Stimulated activated CD4-positive, alpha-beta T cell treated with anti-CD3 and anti-CD28 coated beads, Interleukin-2, amount 100 ng/mL, for 48 hours (primary cell): ENCODE measurements around the gene ABHD15.

Experiments
- DNase-seq, 2 donors: peaks; one replicate each; pipeline ENCODE4 v3.0.0-alpha.2; 2020

The ABHD15 gene

GRCh38 chr17:29593591-29594518, 27.0 kb upstream of the ABHD15 start:
- DNase-seq, result no peak

- DNase-seq, result peak in 1 of 2 donors; percentile 46
Measured at GRCh38 chr17:29592850-29593551, 26.2 kb upstream of the ABHD15 start, which contains the start of gene ANKRD13B. Gene ANKRD13B, plus strand, starts transcription at chr17:29593132. Its CDS starts 490 bp downstream, at chr17:29593622.

GRCh38 chr17:29591737-29592608, 25.1 kb upstream of the ABHD15 start:
- DNase-seq, result peak; percentile 86 to 90

- DNase-seq, result no peak
Measured at GRCh38 chr17:29591146-29591736, 24.4 kb upstream of the ABHD15 start.

GRCh38 chr17:29590411-29591145, 23.7 kb upstream of the ABHD15 start:
- DNase-seq, result no peak

GRCh38 chr17:29589524-29590410, 22.9 kb upstream of the ABHD15 start, which contains the start of gene GIT1:
Gene GIT1, minus strand, starts transcription at chr17:29589648. Its CDS starts 270 bp downstream, at chr17:29589378.
- DNase-seq, result peak; percentile 75 to 80

GRCh38 chr17:29588562-29589411, 21.9 kb upstream of the ABHD15 start:
- DNase-seq, result no peak

GRCh38 chr17:29588017-29588561, 21.3 kb upstream of the ABHD15 start:
- no peak for DNase-seq

- DNase-seq, result no peak
Measured at GRCh38 chr17:29587591-29587990, 20.8 kb upstream of the ABHD15 start.

GRCh38 chr17:29586676-29587469, 20.0 kb upstream of the ABHD15 start:
- DNase-seq, result no peak

GRCh38 chr17:29585080-29585751, 18.4 kb upstream of the ABHD15 start:
- DNase-seq, result no peak

- DNase-seq, result no peak
Measured at GRCh38 chr17:29584452-29585079, 17.7 kb upstream of the ABHD15 start.

- DNase-seq, result no peak
Measured at GRCh38 chr17:29583324-29584248, 16.7 kb upstream of the ABHD15 start.

GRCh38 chr17:29582772-29583171, 15.9 kb upstream of the ABHD15 start:
- no peak for DNase-seq

GRCh38 chr17:29582254-29582765, 15.5 kb upstream of the ABHD15 start:
- DNase-seq, result no peak
